ENCODE measurements around the gene WDR18.

DNA sequence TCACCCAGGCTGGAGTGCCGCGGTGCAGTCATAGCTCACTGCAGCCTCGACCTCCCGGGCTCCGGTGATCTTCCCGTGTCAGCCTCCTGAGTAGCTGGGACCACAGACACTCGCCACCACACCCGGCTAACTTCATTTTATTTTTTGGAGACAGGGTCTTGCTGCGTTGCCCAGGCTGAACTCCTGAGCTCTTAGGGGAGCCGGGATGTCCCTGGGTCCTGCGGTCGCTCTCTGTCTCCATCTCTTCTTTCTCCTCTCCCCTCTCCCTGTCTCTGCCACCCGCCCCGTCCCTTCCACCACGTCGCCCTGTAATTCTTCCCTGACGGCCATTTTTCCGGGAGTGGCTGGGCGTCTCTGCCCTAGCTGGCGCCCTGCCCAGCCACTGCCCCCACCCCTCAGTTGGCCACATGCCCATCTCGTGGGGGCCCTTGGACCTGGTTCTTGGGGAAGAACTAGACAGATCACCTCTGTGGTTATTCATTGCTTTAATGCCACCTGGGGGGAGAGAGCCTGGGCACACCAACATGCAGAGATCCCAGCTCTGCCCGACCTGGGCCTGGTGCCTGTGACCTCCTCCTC lies 39.4 kb upstream of the WDR18 start:
- TF ChIP-seq, protein P1, sequence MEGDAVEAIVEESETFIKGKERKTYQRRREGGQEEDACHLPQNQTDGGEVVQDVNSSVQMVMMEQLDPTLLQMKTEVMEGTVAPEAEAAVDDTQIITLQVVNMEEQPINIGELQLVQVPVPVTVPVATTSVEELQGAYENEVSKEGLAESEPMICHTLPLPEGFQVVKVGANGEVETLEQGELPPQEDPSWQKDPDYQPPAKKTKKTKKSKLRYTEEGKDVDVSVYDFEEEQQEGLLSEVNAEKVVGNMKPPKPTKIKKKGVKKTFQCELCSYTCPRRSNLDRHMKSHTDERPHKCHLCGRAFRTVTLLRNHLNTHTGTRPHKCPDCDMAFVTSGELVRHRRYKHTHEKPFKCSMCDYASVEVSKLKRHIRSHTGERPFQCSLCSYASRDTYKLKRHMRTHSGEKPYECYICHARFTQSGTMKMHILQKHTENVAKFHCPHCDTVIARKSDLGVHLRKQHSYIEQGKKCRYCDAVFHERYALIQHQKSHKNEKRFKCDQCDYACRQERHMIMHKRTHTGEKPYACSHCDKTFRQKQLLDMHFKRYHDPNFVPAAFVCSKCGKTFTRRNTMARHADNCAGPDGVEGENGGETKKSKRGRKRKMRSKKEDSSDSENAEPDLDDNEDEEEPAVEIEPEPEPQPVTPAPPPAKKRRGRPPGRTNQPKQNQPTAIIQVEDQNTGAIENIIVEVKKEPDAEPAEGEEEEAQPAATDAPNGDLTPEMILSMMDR (conservative IDR thresholded peaks at IDR 0.05; ENCODE audit: low read depth in 2 of 2) = no peak
- no peak for TF ChIP-seq POLR2AphosphoS5 (IDR thresholded peaks at IDR 0.05; ENCODE audit: low read depth)
- no peak for TF ChIP-seq CREB1 (CRISPR knock-in tag; IDR thresholded peaks at IDR 0.05; ENCODE audit: low read depth)
- TF ChIP-seq, protein P2, sequence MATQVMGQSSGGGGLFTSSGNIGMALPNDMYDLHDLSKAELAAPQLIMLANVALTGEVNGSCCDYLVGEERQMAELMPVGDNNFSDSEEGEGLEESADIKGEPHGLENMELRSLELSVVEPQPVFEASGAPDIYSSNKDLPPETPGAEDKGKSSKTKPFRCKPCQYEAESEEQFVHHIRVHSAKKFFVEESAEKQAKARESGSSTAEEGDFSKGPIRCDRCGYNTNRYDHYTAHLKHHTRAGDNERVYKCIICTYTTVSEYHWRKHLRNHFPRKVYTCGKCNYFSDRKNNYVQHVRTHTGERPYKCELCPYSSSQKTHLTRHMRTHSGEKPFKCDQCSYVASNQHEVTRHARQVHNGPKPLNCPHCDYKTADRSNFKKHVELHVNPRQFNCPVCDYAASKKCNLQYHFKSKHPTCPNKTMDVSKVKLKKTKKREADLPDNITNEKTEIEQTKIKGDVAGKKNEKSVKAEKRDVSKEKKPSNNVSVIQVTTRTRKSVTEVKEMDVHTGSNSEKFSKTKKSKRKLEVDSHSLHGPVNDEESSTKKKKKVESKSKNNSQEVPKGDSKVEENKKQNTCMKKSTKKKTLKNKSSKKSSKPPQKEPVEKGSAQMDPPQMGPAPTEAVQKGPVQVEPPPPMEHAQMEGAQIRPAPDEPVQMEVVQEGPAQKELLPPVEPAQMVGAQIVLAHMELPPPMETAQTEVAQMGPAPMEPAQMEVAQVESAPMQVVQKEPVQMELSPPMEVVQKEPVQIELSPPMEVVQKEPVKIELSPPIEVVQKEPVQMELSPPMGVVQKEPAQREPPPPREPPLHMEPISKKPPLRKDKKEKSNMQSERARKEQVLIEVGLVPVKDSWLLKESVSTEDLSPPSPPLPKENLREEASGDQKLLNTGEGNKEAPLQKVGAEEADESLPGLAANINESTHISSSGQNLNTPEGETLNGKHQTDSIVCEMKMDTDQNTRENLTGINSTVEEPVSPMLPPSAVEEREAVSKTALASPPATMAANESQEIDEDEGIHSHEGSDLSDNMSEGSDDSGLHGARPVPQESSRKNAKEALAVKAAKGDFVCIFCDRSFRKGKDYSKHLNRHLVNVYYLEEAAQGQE (IDR thresholded peaks at IDR 0.05; ENCODE audit: unreplicated experiment) = no peak
- no peak for TF ChIP-seq NANOG (IDR thresholded peaks at IDR 0.05; ENCODE audit: borderline replicate concordance)
